Suprapubic skin (tissue), 4 donors: ENCODE data around the gene TMEM94.

Source experiments
- EP300 ChIP-seq: sonication (generic); formaldehyde crosslinking; IDR thresholded peaks from one replicate; pipeline ENCODE4 v1.6.1; 2017; ENCODE audit warnings: antibody characterized with exemption
- POLR2A ChIP-seq, 2 donors: fragments of 450-650 bp; IDR thresholded peaks; one replicate each; pipeline ENCODE4 v1.6.1; 2017; ENCODE audit warnings: antibody characterized with exemption in 2 of 2, mild to moderate bottlenecking in 2 of 2, moderate library complexity in 2 of 2
- POLR2AphosphoS5 ChIP-seq, 3 donors: sonication (generic); formaldehyde crosslinking; IDR thresholded peaks; one replicate each; pipeline ENCODE4 v1.6.1; 2017; ENCODE audit warnings: antibody characterized with exemption in 3 of 3
- TF ChIP-seq, protein P1 (sequence below), 2 donors: fragments of 200-600 bp in 1 of 2; fragments of 450-650 bp in 1 of 2; sonication (generic) in 1 of 2; IDR thresholded peaks; one replicate each; pipeline ENCODE4 v1.5.1; 2016 to 2019; ENCODE audit warnings: antibody characterized with exemption in 2 of 2, mild to moderate bottlenecking in 1 of 2, moderate library complexity in 1 of 2

DNA sequence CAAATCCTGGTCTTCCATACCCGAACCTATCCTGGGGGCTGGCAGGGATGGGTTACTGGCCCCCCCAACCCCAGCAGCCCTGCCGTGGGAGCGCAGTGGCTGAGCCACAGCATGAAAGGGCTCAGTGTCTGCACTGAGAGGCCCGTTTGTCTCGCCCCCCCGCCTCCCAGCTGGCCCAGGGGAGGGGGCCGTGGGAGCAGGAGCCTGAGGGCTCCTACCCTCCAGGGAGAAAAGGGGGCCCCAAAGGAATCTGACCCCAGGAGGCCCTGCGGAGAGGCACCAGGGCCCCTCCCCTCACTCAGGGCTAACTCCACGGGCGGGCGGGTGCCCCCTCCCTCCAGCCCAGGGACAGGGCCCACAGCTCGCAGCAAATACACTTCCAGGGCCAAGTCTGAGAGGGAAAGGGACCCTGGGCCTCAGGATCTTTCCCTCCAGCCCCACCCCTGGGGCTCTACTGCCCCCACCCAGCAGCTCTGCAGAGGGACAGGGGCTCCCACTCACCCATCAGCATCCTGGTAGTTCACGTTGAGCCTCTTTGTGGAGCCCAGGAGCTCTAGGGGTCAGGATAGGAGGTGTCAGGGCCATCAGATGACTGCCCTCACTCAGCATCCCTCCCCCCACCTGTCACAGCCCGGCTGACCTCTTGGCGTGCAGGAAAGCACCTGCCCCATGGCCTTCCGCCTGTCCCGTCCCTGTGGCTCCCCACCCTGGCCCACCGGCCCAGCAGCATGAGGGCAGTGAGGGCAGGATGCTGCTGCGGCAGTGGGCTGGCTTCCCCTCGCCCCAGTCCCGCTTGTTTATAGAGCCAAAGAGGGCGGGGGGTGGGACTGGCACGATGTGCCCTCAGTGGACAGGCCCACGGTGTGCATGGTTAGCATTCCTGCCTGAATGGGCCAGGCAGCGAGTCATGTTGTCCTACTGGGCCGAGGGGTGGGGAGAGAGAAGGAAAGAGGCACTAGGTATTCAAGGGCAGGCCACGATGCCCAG, 51.6 kb downstream of the TMEM94 start:
- TF ChIP-seq, protein P1, sequence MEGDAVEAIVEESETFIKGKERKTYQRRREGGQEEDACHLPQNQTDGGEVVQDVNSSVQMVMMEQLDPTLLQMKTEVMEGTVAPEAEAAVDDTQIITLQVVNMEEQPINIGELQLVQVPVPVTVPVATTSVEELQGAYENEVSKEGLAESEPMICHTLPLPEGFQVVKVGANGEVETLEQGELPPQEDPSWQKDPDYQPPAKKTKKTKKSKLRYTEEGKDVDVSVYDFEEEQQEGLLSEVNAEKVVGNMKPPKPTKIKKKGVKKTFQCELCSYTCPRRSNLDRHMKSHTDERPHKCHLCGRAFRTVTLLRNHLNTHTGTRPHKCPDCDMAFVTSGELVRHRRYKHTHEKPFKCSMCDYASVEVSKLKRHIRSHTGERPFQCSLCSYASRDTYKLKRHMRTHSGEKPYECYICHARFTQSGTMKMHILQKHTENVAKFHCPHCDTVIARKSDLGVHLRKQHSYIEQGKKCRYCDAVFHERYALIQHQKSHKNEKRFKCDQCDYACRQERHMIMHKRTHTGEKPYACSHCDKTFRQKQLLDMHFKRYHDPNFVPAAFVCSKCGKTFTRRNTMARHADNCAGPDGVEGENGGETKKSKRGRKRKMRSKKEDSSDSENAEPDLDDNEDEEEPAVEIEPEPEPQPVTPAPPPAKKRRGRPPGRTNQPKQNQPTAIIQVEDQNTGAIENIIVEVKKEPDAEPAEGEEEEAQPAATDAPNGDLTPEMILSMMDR (IDR thresholded peaks at IDR 0.05), result no peak
- TF ChIP-seq EP300 (no peak), POLR2A (IDR thresholded peaks at IDR 0.05) (no peak), POLR2AphosphoS5 (IDR thresholded peaks at IDR 0.05) (no peak)
